B cell (primary cell): ENCODE results near the gene MT1B. TPM values are rescaled to one million over a fixed set of nuclear protein-coding genes. Genes with fewer than 3 reads are reported as not detected.

ENCODE experiments used
- ATAC-seq: fragments of 200-7000 bp; cut with Tn5 transposase; one replicate; pipeline ENCODE4 v1.10.0; 2021; ENCODE audit warnings: low read depth, mild to moderate bottlenecking, moderate number of reproducible peaks, moderate library complexity
- CTCF ChIA-PET: fragments of 350-600 bp; sonication (Branson Sonifier 250); formaldehyde crosslinking; loops from one replicate; lab custom pipeline; 2021; ENCODE audit warnings: antibody characterized with exemption, inconsistent platforms; lab: Charles Lee
- POLR2A ChIA-PET: fragments of 350-600 bp; sonication (Branson Sonifier 250); formaldehyde crosslinking; loops from one replicate; lab custom pipeline; 2021; ENCODE audit warnings: antibody characterized with exemption; lab: Charles Lee
- DNase-seq: peaks from one replicate; pipeline ENCODE4 v3.0.0; 2013
- H2AFZ ChIP-seq: 2 replicates; pipeline ENCODE4 v1.6.1; 2012; ENCODE audit warnings: mild to moderate bottlenecking, low read depth, low read length; ENCODE audit not compliant: insufficient read depth, poor library complexity, severe bottlenecking
- H3K27ac ChIP-seq, 2 donors: 1 replicate in 1 of 2; 2 replicates in 1 of 2; pipeline ENCODE4 v1.5.1; 2012 to 2013; ENCODE audit warnings: low read length in 2 of 2, mild to moderate bottlenecking in 2 of 2, moderate library complexity in 1 of 2
- H3K27me3 ChIP-seq, 4 experiments: fragments of 200-600 bp in 1 of 4; sonication (generic) in 1 of 4; replicated peaks in 1 of 4; 1 replicate in 2 of 4; 2 replicates in 2 of 4; pipeline versions ENCODE4 v1.6.1 to v1.7.0; 2013 to 2016; ENCODE audit warnings: low read length in 3 of 4, mild to moderate bottlenecking in 2 of 4, mixed read lengths in 1 of 4, moderate library complexity in 1 of 4; ENCODE audit not compliant: insufficient read depth in 4 of 4, control insufficient read depth in 3 of 4; ENCODE audit errors: control extremely low read depth in 1 of 4
- H3K36me3 ChIP-seq, 2 experiments: replicated peaks in 1 of 2; 1 replicate in 1 of 2; 2 replicates in 1 of 2; pipeline versions ENCODE4 v1.6.1 to v1.7.1; 2013; ENCODE audit warnings: low read length in 1 of 2; ENCODE audit not compliant: insufficient read depth in 2 of 2, control insufficient read depth in 1 of 2; ENCODE audit errors: control extremely low read depth in 1 of 2, extremely low read depth in 1 of 2
- H3K4me1 ChIP-seq, 2 donors: fragments of 200-600 bp in 1 of 2; sonication (generic) in 1 of 2; 1 replicate in 1 of 2; 2 replicates in 1 of 2; pipeline versions ENCODE4 v1.5.1 to v1.6.1; 2013 to 2017; ENCODE audit warnings: low read length in 2 of 2; ENCODE audit not compliant: control insufficient read depth in 2 of 2, insufficient read depth in 2 of 2
- H3K4me2 ChIP-seq: replicated peaks from 2 replicates; pipeline ENCODE3; 2012; ENCODE audit warnings: mild to moderate bottlenecking, low read depth, low read length; ENCODE audit not compliant: poor library complexity, severe bottlenecking
- H3K4me3 ChIP-seq, 5 experiments: fragments of 200-600 bp in 1 of 5; sonication (generic) in 1 of 5; 1 replicate in 3 of 5; 2 replicates in 2 of 5; pipeline versions ENCODE4 v1.5.1 to v1.7.0; 2011 to 2016; ENCODE audit warnings: low read length in 4 of 5, mild to moderate bottlenecking in 4 of 5, low read depth in 2 of 5, control low read depth in 1 of 5, moderate library complexity in 1 of 5; ENCODE audit not compliant: insufficient read depth in 1 of 5; ENCODE audit errors: control extremely low read depth in 1 of 5, extremely low read depth in 1 of 5
- H3K79me2 ChIP-seq: fragments of 200-600 bp; sonication (generic); one replicate; pipeline ENCODE4 v1.6.0; 2016; ENCODE audit warnings: low read length; ENCODE audit not compliant: control insufficient read depth, insufficient read depth
- H3K9ac ChIP-seq: fragments of 200-600 bp; sonication (generic); 2 replicates; pipeline ENCODE4 v1.6.1; 2017; ENCODE audit warnings: mild to moderate bottlenecking, low read length, moderate library complexity
- H3K9me3 ChIP-seq, 3 donors: one replicate each; pipeline versions ENCODE4 v1.6.1 to v1.7.1; 2013; ENCODE audit warnings: low read length in 2 of 3; ENCODE audit not compliant: control insufficient read depth in 2 of 3, insufficient read depth in 1 of 3; ENCODE audit errors: control extremely low read depth in 1 of 3
- H4K20me1 ChIP-seq: 2 replicates; pipeline ENCODE4 v1.6.0; 2012; ENCODE audit warnings: mild to moderate bottlenecking, low read length; ENCODE audit not compliant: insufficient read depth, control insufficient read depth, poor library complexity, severe bottlenecking
- H3K27ac Mint-ChIP-seq: one replicate; pipeline ENCODE4 v1.8.0; 2021; ENCODE audit warnings: mixed read lengths
- H3K27me3 Mint-ChIP-seq: one replicate; pipeline ENCODE4 v1.8.0; 2021; ENCODE audit warnings: mixed read lengths
- H3K4me1 Mint-ChIP-seq: one replicate; pipeline ENCODE4 v1.8.0; 2021; ENCODE audit warnings: mixed read lengths
- H3K4me3 Mint-ChIP-seq: one replicate; pipeline ENCODE4 v1.8.0; 2021; ENCODE audit warnings: mixed read lengths
- H3K9me3 Mint-ChIP-seq: one replicate; pipeline ENCODE4 v1.8.0; 2022; ENCODE audit warnings: mixed read lengths; ENCODE audit not compliant: insufficient read depth
- EZH2 ChIP-seq: IDR thresholded peaks from 2 replicates; pipeline ENCODE4 v1.6.1; 2012; ENCODE audit warnings: borderline replicate concordance, low read depth, mild to moderate bottlenecking, moderate library complexity, low read length; ENCODE audit not compliant: insufficient read depth, poor library complexity, severe bottlenecking
- WGBS: methylation state at CpG from one replicate; pipeline ENCODE4 v1.1.5; 2013; ENCODE audit warnings: missing lambda C conversion rate; ENCODE audit not compliant: insufficient coverage; 5-methylcytosine and 5-hydroxymethylcytosine counted together
- intact Hi-C: fragments of 100-400 bp; cut with micrococcal nuclease; formaldehyde crosslinking; loops from one replicate; pipeline ENCODE4 v1.10.0; 2022
- polyA plus RNA-seq: library from polyadenylated mRNA; depleted of rRNA; stranded (reverse); fragments of >200 nt; gene quantifications from 2 replicates; pipeline ENCODE4 v1.2.3, GENCODE V29; 2012
- total RNA-seq, 2 donors: library from RNA; stranded (reverse); fragments of 120-200 nt in 1 of 2; gene quantifications; 1 replicate in 1 of 2; 2 replicates in 1 of 2; pipeline versions ENCODE4 v1.2.3 to v1.2.4, GENCODE V29; 2013 to 2022
- TF ChIP-seq, protein P1 (sequence below): fragments of 200-600 bp; IDR thresholded peaks from one replicate; pipeline ENCODE4 v1.8.0; 2022; ENCODE audit warnings: antibody characterized with exemption, mild to moderate bottlenecking

Gene MT1B
- total and polyA plus RNA-seq, 2 donors (not counting 1 experiment from before 2014, with no cell fraction given), result not detected

DNA sequence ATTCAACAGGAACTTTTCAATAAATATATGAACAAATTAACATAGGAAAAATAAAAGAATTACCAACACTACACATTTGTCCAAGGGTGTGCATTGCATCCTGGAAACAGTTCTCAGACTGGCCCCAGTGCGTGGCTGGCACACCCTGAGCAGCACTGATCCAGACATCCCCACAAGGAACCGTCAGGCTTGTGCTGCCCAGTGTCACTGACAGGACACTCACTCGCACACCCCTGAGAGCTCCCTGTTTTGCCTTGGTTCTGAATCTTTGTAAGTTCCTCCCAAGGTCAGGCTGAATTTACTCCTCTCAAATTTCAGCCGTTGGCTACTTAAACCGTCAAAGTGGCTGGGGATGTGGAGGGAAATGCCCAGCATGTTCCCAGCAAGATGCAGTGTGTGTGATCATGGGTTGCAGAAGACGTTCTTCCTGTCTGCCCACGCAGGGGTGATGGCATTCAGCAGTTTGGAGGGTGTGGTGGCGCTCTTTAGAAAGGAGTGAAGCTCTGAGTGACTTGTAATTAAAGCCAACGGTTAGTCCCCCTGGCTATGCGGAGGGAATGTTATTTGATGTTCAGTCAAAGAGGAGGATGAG lies 41.6 kb upstream of the MT1B start:
- Histone ChIP-seq H3K36me3 (no peaks in the 10 kb centered on the region), H2AFZ (peak overlapping the region; percentile 77), H3K4me1 (peaks cover 21 to 41% of the 10 kb centered on the region in 2 donors), H3K79me2 (no peaks in the 10 kb centered on the region), H3K4me3 (peak overlapping the region; percentile 60 to 77 (median 73)), H3K27ac (peak overlapping the region; percentile 27 to 42), H3K9ac (peak overlapping the region; percentile 66), H4K20me1 (no peaks in the 10 kb centered on the region), H3K27me3 (no peaks in the 10 kb centered on the region), H3K9me3 (no peaks in the 10 kb centered on the region), H3K4me2 (peak overlapping the region; percentile 86)
- intact Hi-C loops, result no loop called here
- no peaks in the 10 kb centered on the region for H3K27me3 Mint-ChIP-seq
- ChIA-PET POLR2A (no interaction called here), CTCF (interaction anchor here (1.0 to 2.2 kb wide), 6 partner anchors 8 to 96 kb away, joined by 3 to 18 read pairs (median 5); no protein-coding TSS in a partner anchor)
- no peaks in the 10 kb centered on the region for H3K9me3 Mint-ChIP-seq
- TF ChIP-seq, protein P1, sequence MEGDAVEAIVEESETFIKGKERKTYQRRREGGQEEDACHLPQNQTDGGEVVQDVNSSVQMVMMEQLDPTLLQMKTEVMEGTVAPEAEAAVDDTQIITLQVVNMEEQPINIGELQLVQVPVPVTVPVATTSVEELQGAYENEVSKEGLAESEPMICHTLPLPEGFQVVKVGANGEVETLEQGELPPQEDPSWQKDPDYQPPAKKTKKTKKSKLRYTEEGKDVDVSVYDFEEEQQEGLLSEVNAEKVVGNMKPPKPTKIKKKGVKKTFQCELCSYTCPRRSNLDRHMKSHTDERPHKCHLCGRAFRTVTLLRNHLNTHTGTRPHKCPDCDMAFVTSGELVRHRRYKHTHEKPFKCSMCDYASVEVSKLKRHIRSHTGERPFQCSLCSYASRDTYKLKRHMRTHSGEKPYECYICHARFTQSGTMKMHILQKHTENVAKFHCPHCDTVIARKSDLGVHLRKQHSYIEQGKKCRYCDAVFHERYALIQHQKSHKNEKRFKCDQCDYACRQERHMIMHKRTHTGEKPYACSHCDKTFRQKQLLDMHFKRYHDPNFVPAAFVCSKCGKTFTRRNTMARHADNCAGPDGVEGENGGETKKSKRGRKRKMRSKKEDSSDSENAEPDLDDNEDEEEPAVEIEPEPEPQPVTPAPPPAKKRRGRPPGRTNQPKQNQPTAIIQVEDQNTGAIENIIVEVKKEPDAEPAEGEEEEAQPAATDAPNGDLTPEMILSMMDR, result no peak
- no peak for TF ChIP-seq EZH2
- 49% methylated on average over 9 of the region's 10 CpGs for WGBS
- peak overlapping the region; percentile 66 for H3K27ac Mint-ChIP-seq
- peaks cover 37% of the 10 kb centered on the region for H3K4me1 Mint-ChIP-seq
- ATAC-seq (no peak), DNase-seq (peak; percentile 66)
- peak overlapping the region; percentile 97 for H3K4me3 Mint-ChIP-seq

DNA sequence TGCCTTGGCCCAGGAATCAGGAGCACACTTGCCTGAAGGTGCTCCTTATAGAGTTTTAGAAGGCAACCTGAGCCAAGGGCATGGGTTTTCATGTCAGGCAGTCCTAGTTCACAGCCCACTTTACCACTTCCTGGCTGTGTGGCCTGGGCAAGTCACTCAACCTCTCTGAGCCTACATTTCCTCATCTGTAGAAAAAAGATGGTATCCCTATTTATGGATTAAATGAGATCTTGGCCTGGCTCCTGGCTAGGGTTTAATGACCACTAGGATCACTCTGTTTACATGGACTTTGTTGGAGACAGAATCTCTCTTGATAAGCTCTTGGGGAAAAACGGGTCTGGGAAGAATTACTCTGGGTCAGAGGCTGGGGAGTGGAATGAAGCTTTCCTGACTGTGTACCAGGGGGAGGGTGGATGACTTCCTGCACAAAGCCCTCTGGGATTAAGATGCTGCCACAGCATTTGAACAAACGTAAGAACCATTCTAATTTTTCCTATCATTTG lies 41.0 kb upstream of the MT1B start:
- Histone ChIP-seq H3K27me3 (no peaks in the 10 kb centered on the region), H3K9ac (no peak overlapping the region), H2AFZ (peak overlapping the region; percentile 77), H3K27ac (peak overlapping the region in 1 of 2 donors; percentile 27), H3K4me1 (peaks cover 21 to 41% of the 10 kb centered on the region in 2 donors), H3K36me3 (no peaks in the 10 kb centered on the region), H3K4me2 (peak overlapping the region; percentile 86), H3K4me3 (no peak overlapping the region), H3K79me2 (no peaks in the 10 kb centered on the region), H4K20me1 (no peaks in the 10 kb centered on the region), H3K9me3 (no peaks in the 10 kb centered on the region)
- DNase-seq (no peak), ATAC-seq (no peak)
- Mint-ChIP-seq H3K9me3 (no peaks in the 10 kb centered on the region), H3K27me3 (no peaks in the 10 kb centered on the region), H3K4me3 (peak overlapping the region; percentile 76), H3K27ac (peak overlapping the region; percentile 66), H3K4me1 (peaks cover 37% of the 10 kb centered on the region)
- ChIA-PET POLR2A (no interaction called here), CTCF (interaction anchor here (1.8 kb wide), 2 partner anchors 9 to 91 kb away, joined by 4 to 5 read pairs; no protein-coding TSS in a partner anchor)
- intact Hi-C loops, result no loop called here
- WGBS, result 6% methylated on average over 2 of the region's 2 CpGs
- TF ChIP-seq EZH2, result no peak
- TF ChIP-seq, protein P1, result no peak
